GM10847 (cell line): ENCODE data around the gene SLC35C1.
A peak's percentile ranks its signal among the peaks of the same experiment; 100 is the strongest.

ENCODE experiments used
- POLR2A ChIP-seq: IDR thresholded peaks from 2 replicates; pipeline ENCODE4 v1.6.1; 2011; ENCODE audit not compliant: insufficient read length; ENCODE audit errors: extremely low read depth

The SLC35C1 gene

GRCh38 chr11:45804761-45805304, at the start of gene SLC35C1:
TSS of gene SLC35C1 (plus strand) at chr11:45805149. CDS start at chr11:45805802, 653 bp downstream.
- peak; percentile 77 for TF ChIP-seq POLR2A

GRCh38 chr11:45755281-45755859, 49.6 kb upstream of the SLC35C1 start:
- TF ChIP-seq POLR2A = no peak

GRCh38 chr11:45756384-45757010, 48.5 kb upstream of the SLC35C1 start:
- no peak for TF ChIP-seq POLR2A

GRCh38 chr11:45757672-45758071, 47.3 kb upstream of the SLC35C1 start:
- TF ChIP-seq POLR2A = no peak

GRCh38 chr11:45761659-45762058, 43.3 kb upstream of the SLC35C1 start:
- no peak for TF ChIP-seq POLR2A

GRCh38 chr11:45765107-45765668, 39.8 kb upstream of the SLC35C1 start:
- TF ChIP-seq POLR2A = no peak

- no peak for TF ChIP-seq POLR2A
Observed at GRCh38 chr11:45765836-45766235, 39.1 kb upstream of the SLC35C1 start.

GRCh38 chr11:45766469-45766868, 38.5 kb upstream of the SLC35C1 start:
- no peak for TF ChIP-seq POLR2A

GRCh38 chr11:45768486-45768885, 36.5 kb upstream of the SLC35C1 start:
- TF ChIP-seq POLR2A = no peak

- TF ChIP-seq POLR2A = no peak
Observed at GRCh38 chr11:45769960-45770359, 35.0 kb upstream of the SLC35C1 start.

GRCh38 chr11:45771193-45771565, 33.8 kb upstream of the SLC35C1 start:
- no peak for TF ChIP-seq POLR2A

- no peak for TF ChIP-seq POLR2A
Observed at GRCh38 chr11:45771566-45772448, 33.1 kb upstream of the SLC35C1 start.

GRCh38 chr11:45772449-45772774, 32.5 kb upstream of the SLC35C1 start:
- no peak for TF ChIP-seq POLR2A

- no peak for TF ChIP-seq POLR2A
Observed at GRCh38 chr11:45772986-45773785, 31.8 kb upstream of the SLC35C1 start.

- no peak for TF ChIP-seq POLR2A
Observed at GRCh38 chr11:45773786-45774655, 30.9 kb upstream of the SLC35C1 start.
